Right atrium auricular region (tissue), 2 donors: ENCODE measurements around the gene ZNF106. TPM values are rescaled to one million over a fixed set of nuclear protein-coding genes. Genes with fewer than 3 reads are reported as not detected.

Source experiments
- DNase-seq: peaks from one replicate; pipeline ENCODE4 v3.0.0-alpha.2; 2019; ENCODE audit warnings: low spot score
- H3K27ac ChIP-seq, 2 donors: fragments of 200-600 bp; sonication (generic); 1 replicate in 1 of 2; 2 replicates in 1 of 2; pipeline ENCODE4 v1.5.1; 2016 to 2019
- H3K27me3 ChIP-seq, 2 donors: fragments of 200-600 bp; sonication (generic); one replicate each; pipeline versions ENCODE4 v1.5.1 to v1.6.0; 2017 to 2019
- H3K36me3 ChIP-seq: fragments of 200-600 bp; sonication (generic); one replicate; pipeline ENCODE4 v1.5.1; 2016
- H3K4me1 ChIP-seq, 2 donors: fragments of 200-600 bp; sonication (generic); one replicate each; pipeline versions ENCODE4 v1.5.1 to v1.6.0; 2017 to 2019
- H3K4me3 ChIP-seq, 2 donors: fragments of 200-600 bp; sonication (generic); 1 replicate in 1 of 2; 2 replicates in 1 of 2; pipeline ENCODE4 v1.5.1; 2017 to 2019; ENCODE audit warnings: mild to moderate bottlenecking in 1 of 2, moderate library complexity in 1 of 2
- H3K9me3 ChIP-seq, 2 donors: fragments of 200-600 bp; sonication (generic); one replicate each; pipeline ENCODE4 v1.5.1; 2019
- CTCF ChIP-seq, 2 donors: fragments of 200-600 bp; sonication (generic); IDR thresholded peaks; one replicate each; pipeline ENCODE4 v1.5.1; 2019; ENCODE audit warnings: antibody characterized with exemption in 2 of 2
- total RNA-seq, 2 donors: library from RNA; depleted of rRNA; stranded (reverse); fragments of >200 nt; gene quantifications; one replicate each; pipeline ENCODE4 v1.1.0, GENCODE V29; 2016

Gene ZNF106
- total RNA-seq, 2 donors from 2014 or later = 332 to 619 TPM

DNA sequence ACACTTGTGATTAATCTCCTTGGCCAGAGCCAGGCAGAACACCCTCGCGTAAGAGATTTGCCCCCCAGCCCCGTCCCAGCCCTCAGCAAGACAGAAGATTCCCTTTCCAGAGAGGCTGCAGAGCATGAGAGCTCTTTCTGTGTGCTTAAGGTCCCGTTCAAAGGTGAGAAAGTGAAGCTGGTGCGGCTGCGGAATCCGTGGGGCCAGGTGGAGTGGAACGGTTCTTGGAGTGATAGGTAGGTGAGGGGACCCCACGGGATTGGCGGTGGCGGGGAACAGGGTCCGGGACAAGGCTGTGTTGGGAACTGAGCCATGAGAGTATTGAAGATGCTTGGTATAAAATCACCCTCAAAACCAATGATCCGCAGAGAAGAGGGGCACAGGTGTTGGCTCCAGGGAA, 96.8 kb downstream of the ZNF106 start:
- Histone ChIP-seq H3K36me3 (no peaks in the 10 kb centered on the region), H3K4me1 (no peaks in the 10 kb centered on the region), H3K27me3 (no peaks in the 10 kb centered on the region), H3K27ac (no peak overlapping the region), H3K9me3 (no peaks in the 10 kb centered on the region), H3K4me3 (no peak overlapping the region)
- no peak for TF ChIP-seq CTCF (IDR thresholded peaks at IDR 0.05)
- DNase-seq = no peak

GRCh38 chr15:42392309-42393024, 98.5 kb downstream of the ZNF106 start:
- no peaks in the 10 kb centered on the region for H3K9me3 ChIP-seq
- H3K4me1 ChIP-seq = no peaks in the 10 kb centered on the region
- no peak overlapping the region for H3K4me3 ChIP-seq
- no peak for DNase-seq
- TF ChIP-seq CTCF (IDR thresholded peaks at IDR 0.05) = no peak
- no peaks in the 10 kb centered on the region for H3K36me3 ChIP-seq
- no peaks in the 10 kb centered on the region for H3K27me3 ChIP-seq
- no peak overlapping the region for H3K27ac ChIP-seq

DNA sequence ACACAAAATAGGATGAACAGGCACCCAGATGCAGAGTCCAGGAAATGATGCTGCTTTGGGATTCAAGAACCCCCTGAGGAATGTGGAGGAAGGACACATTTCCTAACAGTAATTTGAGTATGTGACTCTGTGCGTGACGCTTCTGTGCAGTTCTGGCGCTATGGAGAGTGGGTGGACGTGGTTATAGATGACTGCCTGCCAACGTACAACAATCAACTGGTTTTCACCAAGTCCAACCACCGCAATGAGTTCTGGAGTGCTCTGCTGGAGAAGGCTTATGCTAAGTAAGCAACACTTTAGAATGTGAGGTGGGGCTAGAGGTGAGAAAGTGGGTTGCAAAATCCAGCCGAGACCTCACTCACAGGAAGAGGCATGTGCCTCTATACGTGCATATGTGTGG, 103.3 kb downstream of the ZNF106 start:
- no peak for TF ChIP-seq CTCF (IDR thresholded peaks at IDR 0.05)
- Histone ChIP-seq H3K36me3 (peaks cover 5% of the 10 kb centered on the region), H3K27me3 (no peaks in the 10 kb centered on the region), H3K4me1 (peaks cover 0 to 10% of the 10 kb centered on the region in 2 donors), H3K27ac (no peak overlapping the region), H3K9me3 (no peaks in the 10 kb centered on the region), H3K4me3 (no peak overlapping the region)
- no peak for DNase-seq

GRCh38 chr15:42385980-42386700, 104.8 kb downstream of the ZNF106 start:
- H3K4me1 ChIP-seq = peaks cover 0 to 10% of the 10 kb centered on the region in 2 donors
- H3K36me3 ChIP-seq = peaks cover 5% of the 10 kb centered on the region
- TF ChIP-seq CTCF (IDR thresholded peaks at IDR 0.05) = no peak
- DNase-seq = no peak
- H3K4me3 ChIP-seq = no peak overlapping the region
- H3K9me3 ChIP-seq = no peaks in the 10 kb centered on the region
- H3K27ac ChIP-seq = no peak overlapping the region
- H3K27me3 ChIP-seq = no peaks in the 10 kb centered on the region

DNA sequence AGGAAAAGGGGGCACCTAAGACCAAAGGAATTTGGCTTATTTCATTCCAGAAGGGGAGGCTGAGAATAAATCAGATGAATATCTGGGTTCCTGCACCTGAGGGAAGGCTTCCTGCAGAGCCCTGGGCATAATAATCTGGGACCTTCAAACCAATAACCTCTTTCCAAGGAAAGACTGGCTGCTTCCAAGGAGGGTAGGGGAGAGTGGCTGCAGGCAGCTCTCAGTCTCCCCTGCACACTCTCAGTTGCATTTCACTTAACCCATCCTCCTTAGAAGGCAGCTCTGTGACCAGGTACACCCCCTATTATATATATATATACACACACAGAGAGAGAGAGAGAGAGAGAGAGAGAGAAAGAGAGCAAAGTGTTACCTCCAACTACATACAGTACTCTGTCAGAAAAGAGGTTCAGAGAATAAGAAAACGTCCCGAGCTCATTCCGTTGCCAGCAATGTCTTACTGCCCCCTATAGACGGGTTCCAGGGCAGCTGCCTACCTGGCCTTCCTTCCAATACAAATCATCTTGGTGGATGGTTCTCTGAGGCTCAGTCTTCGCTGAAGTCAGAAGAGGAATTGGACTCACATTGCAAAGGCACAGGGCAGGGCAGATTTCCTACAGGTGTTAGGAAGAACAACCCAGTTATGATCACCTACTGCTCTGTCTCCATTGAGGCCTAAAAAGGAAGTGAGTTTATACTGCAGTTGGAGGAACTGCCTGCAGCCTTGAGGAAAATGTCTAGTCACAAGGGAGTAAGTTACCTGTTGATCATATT, 105.5 kb downstream of the ZNF106 start:
- Histone ChIP-seq H3K36me3 (peaks cover 5% of the 10 kb centered on the region), H3K4me1 (peaks cover 0 to 10% of the 10 kb centered on the region in 2 donors), H3K4me3 (no peak overlapping the region), H3K27ac (no peak overlapping the region), H3K27me3 (no peaks in the 10 kb centered on the region), H3K9me3 (no peaks in the 10 kb centered on the region)
- DNase-seq = no peak
- TF ChIP-seq CTCF (IDR thresholded peaks at IDR 0.05) = peak; percentile 32 to 64
